SIG-M5 treated with dmso at 0.1 percent for 504 hours (cell line): ENCODE measurements around the gene SLC25A21.
"Not testable (repeated sequence)": the region's sequence is repeated elsewhere in the genome, so short reads cannot be mapped to it uniquely, and the experiment has no call there.

Experiments
- DNase-seq: peaks from one replicate; lab custom pipeline; 2025; ENCODE audit not compliant: unreplicated experiment; lab: John Stamatoyannopoulos, UW

The SLC25A21 gene

GRCh38 chr14:37091651-37092050, 80.8 kb downstream of the SLC25A21 start:
- DNase-seq, result no peak

GRCh38 chr14:37090026-37090425, 82.4 kb downstream of the SLC25A21 start:
- no peak for DNase-seq

DNA sequence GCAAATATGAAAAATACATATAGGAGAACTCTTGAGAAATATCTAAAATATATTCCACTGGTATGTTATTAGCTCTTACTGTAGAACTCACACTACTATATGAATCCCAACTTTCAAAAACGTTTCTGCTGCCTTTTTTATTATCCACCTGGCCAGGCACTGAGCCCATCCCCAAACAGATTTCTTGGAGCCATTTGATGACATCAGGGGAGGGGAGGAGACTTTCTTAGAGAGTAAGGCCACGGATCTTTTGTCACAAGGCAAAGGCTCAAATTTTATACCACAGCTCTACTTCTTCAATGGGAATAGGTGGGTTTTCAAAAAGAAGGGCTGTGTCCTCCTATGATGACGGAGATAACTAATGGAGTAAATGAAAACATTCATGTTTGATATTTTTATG, 83.0 kb downstream of the SLC25A21 start:
- no peak for DNase-seq

DNA sequence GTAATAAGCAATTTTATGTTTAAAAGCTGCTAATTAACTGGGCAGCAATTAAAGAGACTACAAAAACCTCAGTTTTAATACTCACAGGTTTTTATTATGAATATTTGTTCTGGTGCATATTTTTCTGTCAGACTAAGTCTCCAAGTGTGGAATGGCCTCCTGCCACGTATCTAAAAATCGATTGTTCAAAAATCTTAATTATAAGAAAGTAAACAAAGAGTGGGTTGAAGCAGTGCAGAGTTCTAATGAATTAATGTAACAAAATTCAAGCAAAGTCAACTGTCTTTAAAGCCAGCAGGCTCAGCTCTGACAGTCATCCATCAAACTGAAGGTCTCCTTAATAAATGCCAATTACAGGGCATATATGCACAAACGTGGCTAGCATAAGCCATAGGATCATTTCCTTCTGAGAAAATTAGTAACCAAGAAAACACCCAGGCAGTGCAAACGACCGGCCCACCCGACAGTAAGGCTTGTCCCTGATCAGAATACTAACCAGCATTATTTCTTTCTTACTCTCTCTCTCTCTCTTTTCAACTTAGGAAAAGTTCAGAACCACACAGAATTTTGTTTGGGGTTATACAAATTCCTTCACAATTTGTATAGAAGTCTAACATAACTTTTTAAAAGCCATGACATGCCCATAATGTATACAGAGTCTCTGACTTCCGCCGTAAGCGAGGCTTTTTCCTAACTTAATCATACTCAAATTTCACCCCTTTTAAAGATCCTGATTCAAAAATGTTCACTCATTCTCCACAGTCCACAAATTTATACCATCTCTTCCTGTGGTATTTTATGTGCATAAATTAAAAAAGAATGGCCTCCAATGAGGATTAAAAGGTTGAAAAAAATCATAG, 83.8 kb downstream of the SLC25A21 start:
- DNase-seq, result no peak

DNA sequence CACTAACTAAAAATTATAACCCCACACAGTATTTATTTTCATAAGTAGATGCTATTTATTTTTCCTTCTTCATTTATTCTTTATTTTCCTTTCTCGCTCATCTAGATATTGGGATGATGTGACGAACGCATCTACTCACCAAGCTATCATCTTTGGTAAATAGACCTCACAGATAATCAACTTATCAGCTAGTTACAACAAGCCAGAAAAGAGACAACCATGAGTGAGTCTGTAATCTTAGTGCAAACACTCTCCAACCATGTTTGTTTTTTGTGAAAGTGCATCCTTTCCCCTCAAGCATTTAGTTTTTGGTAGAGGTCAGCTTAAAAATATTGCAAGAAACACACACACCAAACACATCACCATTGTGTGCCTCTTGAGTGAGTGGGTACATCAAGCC, 84.9 kb downstream of the SLC25A21 start:
- DNase-seq, result no peak

GRCh38 chr14:37083599-37083998, 88.8 kb downstream of the SLC25A21 start:
- no peak for DNase-seq

- no peak for DNase-seq
Measured at GRCh38 chr14:37082449-37082848, 90.0 kb downstream of the SLC25A21 start.

GRCh38 chr14:37081856-37082255, 90.5 kb downstream of the SLC25A21 start:
- DNase-seq, result no peak

GRCh38 chr14:37081218-37081617, 91.2 kb downstream of the SLC25A21 start:
- no peak for DNase-seq

DNA sequence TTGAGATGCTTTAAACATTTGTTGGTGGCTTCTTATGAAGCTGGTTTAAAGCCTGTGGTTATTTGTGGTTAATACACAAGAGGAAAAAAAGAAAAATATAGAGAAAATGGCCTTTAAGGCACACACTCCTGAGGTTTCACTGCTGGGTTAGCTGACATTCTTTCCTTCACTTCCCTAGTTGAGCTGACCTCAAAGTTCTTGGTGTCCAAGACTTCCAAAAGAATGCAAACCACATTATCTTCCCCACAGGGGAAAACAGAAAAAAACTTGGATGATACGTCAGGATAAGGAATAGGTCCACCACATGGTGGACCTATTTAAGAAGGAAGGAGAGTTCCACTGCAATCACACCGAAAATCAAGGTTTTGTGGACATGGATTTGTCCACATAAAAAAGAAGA, 94.3 kb downstream of the SLC25A21 start:
- DNase-seq, result no peak

DNA sequence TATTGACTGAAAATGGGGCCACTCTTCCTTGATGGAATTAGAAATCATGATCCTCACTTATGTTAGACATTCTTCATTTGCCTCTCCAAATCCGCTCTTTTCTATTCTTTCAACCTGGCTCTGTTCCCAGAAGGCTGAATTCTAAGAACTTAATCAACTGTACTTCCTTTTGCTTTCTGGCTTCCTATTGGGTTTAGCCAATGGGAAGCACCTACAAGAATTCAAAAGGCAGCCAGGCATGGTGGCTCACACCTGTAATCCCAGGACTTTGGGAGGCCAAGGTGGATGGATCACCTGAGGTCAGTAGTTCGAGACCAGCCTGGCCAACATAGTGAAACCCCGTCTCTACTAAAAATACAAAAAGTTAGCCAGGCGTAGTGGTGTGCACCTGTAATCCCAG, 98.1 kb downstream of the SLC25A21 start:
- DNase-seq, result not testable (repeated sequence)

- no peak for DNase-seq
Measured at GRCh38 chr14:37063467-37064240, 108.8 kb downstream of the SLC25A21 start.

DNA sequence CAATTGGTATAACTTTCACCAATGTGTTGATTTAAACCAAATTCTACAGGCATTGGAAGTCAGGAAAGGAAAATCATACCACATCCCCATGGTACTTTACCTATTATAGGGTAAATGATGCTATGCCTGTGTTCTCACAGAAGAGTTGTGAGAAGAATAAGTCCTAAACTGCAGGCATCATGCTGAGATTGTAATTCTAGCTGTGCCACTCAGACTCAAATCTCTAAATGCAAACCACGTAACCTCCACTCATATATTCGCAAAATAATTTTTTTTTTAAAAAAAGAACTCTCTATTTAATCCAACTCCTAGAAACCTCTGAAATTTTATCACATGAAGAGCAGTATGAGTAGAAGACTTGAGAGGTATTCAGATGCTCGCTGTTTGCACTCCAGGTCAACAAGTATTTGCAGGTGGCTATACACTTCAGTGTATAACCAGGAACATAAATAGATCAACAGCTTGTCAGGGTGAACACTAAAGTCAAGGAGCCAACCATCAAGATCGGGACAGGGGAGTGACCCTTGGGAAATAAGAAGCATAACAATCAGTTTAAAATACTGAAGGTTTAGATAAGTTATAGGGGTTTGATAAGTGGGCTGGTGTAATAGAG, 110.1 kb downstream of the SLC25A21 start:
- no peak for DNase-seq

DNA sequence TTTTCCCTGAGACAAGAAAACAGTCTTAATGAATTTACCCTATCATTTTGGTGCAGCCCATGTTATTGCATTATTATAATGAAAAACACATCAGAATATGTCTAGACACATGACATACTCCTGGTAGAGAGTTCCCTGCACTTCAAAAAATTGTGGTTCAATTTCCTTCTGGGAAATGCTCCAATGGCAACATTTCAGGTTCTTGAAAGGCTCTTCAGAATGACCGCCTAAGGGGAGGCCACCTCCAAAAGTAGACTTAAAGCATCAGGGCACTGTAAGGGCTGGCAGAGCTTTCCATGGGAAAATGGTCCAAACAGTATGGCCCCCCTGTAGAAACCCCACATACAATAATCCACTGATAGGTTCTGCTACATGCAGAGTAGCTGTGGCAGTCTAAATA, 110.7 kb downstream of the SLC25A21 start:
- no peak for DNase-seq

DNA sequence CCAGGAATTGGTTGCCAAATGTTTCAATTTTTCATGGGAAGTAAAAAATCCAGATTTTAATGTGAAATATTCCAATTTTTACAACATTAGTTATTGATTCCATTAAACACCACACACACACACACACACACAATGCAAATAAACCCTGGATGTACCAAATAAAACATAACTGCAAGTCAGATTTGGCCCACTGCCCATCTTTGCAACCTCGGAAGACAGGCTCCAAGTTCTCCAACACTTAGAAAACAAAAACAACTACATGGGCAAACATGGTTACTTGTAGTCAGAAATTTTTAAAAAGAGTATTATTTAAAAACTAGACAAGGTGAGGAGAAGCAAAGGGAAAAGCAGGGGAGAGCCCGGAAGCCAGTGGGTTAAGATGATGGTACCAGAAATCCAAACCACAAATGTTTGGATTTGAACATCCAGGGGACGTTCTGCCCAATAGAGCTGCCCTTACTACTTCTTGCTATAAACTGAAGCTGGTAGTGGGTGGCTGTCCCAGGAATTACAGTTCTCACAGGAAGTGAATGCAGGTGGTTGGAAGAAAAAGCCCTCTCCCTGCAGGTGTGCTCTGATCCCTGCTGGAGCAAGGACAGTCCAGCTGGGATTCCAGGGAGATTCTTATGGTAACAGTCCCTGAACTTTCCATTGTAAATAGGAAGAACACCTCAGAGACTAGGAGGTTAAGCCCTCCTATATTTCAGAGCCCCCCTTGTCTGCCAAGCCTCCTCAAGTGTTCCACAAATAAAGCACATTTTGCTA, 111.7 kb downstream of the SLC25A21 start:
- DNase-seq, result no peak

DNA sequence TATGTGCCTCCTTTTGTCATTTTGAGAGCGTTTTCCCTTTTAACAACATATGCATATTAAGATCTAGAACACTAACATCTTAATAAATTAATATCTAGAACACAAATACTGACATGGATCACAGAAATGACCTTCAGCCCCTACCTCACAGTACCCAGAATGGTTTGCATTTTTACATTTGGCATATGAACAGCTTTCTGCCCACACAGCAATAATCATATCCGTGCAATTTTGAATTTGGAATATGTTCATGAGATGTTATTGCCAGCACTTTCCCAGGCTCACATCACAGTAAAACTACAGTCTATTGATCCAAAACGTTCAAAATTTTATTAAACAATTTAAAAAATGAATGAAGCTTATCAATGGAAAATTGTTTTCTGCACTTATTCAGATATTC, 114.6 kb downstream of the SLC25A21 start:
- DNase-seq, result no peak

- DNase-seq, result no peak
Measured at GRCh38 chr14:37056473-37056872, 115.9 kb downstream of the SLC25A21 start.

GRCh38 chr14:37054869-37055268, 117.5 kb downstream of the SLC25A21 start:
- no peak for DNase-seq

GRCh38 chr14:37054144-37054543, 118.3 kb downstream of the SLC25A21 start:
- DNase-seq, result no peak

DNA sequence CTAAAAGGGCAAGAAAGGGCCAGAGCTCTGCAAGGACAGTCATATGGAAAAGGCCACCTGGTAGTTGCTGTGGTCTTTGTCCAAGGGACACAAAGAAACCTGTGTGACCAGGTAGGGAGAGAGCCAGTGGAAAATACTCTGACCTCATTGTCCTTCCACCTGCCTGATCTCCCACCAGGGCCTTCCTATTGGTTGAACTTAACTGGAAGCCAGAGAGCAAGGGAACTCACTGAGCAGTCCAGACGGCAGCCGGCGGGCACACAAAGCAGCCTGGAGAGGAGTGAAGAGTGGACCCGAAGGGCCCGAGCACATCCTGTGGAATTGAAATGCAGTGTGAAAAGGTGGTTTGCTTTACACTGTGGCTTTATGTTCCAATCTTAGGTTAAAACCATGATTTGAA, 120.7 kb downstream of the SLC25A21 start:
- no peak for DNase-seq

DNA sequence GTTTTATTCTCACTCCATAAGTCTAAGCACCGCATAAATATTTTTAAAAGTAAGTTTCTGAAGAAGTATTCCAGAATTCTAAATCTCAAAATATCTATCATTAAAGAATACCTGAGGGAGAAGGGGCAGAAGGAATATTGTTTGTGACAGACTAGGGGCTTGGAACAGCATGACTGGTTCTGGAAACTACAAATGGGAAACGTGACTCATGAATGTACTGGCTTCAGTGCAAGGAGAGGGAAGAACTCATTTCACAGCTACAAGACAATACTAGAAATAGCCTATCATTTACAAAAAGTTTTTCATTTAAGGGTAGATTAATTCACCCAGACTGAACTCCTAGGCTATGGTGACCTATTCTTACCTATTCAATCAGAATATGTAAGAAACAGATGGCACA, 121.3 kb downstream of the SLC25A21 start:
- DNase-seq, result no peak
